GM18867 (cell line): ENCODE results near the gene GAD2.

Experiments
- ATAC-seq: cut with Tn5 transposase; IDR thresholded peaks from one replicate; pipeline ENCODE4 v1.9.1; 2021; ENCODE audit warnings: mild to moderate bottlenecking, moderate library complexity; ENCODE audit not compliant: unreplicated experiment

The GAD2 gene

GRCh38 chr10:26216585-26217395 lies at the start of gene GAD2:
Gene GAD2 (plus strand): TSS chr10:26216774. CDS start chr10:26216810, 36 bp downstream.
- ATAC-seq, result no peak

- ATAC-seq, result no peak
Measured at GRCh38 chr10:26169466-26169865, 47.1 kb upstream of the GAD2 start.

GRCh38 chr10:26172131-26172530 lies 44.4 kb upstream of the GAD2 start:
- ATAC-seq, result no peak

GRCh38 chr10:26173837-26174236 lies 42.7 kb upstream of the GAD2 start:
- ATAC-seq, result no peak

- ATAC-seq, result no peak
Measured at GRCh38 chr10:26177341-26177740, 39.2 kb upstream of the GAD2 start.

GRCh38 chr10:26194275-26194674 lies 22.3 kb upstream of the GAD2 start:
- no peak for ATAC-seq

GRCh38 chr10:26197248-26197647 lies 19.3 kb upstream of the GAD2 start:
- ATAC-seq, result no peak

- ATAC-seq, result no peak
Measured at GRCh38 chr10:26198119-26198518, 18.5 kb upstream of the GAD2 start.

- ATAC-seq, result no peak
Measured at GRCh38 chr10:26199841-26200240, 16.7 kb upstream of the GAD2 start.

GRCh38 chr10:26205223-26205622 lies 11.4 kb upstream of the GAD2 start:
- ATAC-seq, result no peak

GRCh38 chr10:26211781-26212444 lies 4.7 kb upstream of the GAD2 start:
- no peak for ATAC-seq

- ATAC-seq, result no peak
Measured at GRCh38 chr10:26212511-26212910, 4.1 kb upstream of the GAD2 start.

- no peak for ATAC-seq
Measured at GRCh38 chr10:26213157-26213800, 3.3 kb upstream of the GAD2 start.

GRCh38 chr10:26214004-26214403 lies 2.6 kb upstream of the GAD2 start:
- no peak for ATAC-seq

- no peak for ATAC-seq
Measured at GRCh38 chr10:26214551-26215395, 1.8 kb upstream of the GAD2 start.

GRCh38 chr10:26215396-26215934 lies 1.1 kb upstream of the GAD2 start:
- no peak for ATAC-seq

GRCh38 chr10:26215935-26216584 lies 514 bp upstream of the GAD2 start:
- no peak for ATAC-seq

GRCh38 chr10:26217396-26218086 lies 967 bp downstream of the GAD2 start:
- no peak for ATAC-seq

- ATAC-seq, result no peak
Measured at GRCh38 chr10:26219676-26220075, 3.1 kb downstream of the GAD2 start.

- ATAC-seq, result no peak
Measured at GRCh38 chr10:26220901-26221300, 4.3 kb downstream of the GAD2 start.
